Smooth muscle cell (in vitro differentiated cells): Measurements from ENCODE around the gene CIDEC. TPM values are rescaled to one million over a fixed set of nuclear protein-coding genes. Genes with fewer than 3 reads are reported as not detected.
"Not testable (repeated sequence)": the region's sequence is repeated elsewhere in the genome, so short reads cannot be mapped to it uniquely, and the experiment has no call there.

Experiments
- DNase-seq: peaks from one replicate; lab custom pipeline; 2025; ENCODE audit not compliant: unreplicated experiment; lab: John Stamatoyannopoulos, UW
- H2AFZ ChIP-seq: fragments of 200-600 bp; sonication (generic); 2 replicates; pipeline ENCODE4 v1.6.0; 2016; ENCODE audit warnings: antibody characterized with exemption, low read depth, mild to moderate bottlenecking
- H3F3A ChIP-seq: fragments of 200-600 bp; sonication (generic); 2 replicates; pipeline ENCODE4 v1.6.0; 2017; ENCODE audit warnings: antibody characterized with exemption, low read depth
- H3K27ac ChIP-seq: fragments of 200-600 bp; sonication (generic); 2 replicates; pipeline ENCODE4 v1.5.1; 2016; ENCODE audit warnings: low read depth, mild to moderate bottlenecking
- H3K27me3 ChIP-seq: fragments of 200-600 bp; sonication (generic); 2 replicates; pipeline ENCODE4 v1.6.1; 2016; ENCODE audit warnings: low read depth, mild to moderate bottlenecking
- H3K36me3 ChIP-seq: fragments of 200-600 bp; sonication (generic); 2 replicates; pipeline ENCODE4 v1.5.1; 2016; ENCODE audit warnings: low read depth
- H3K4me1 ChIP-seq: fragments of 200-600 bp; sonication (generic); 2 replicates; pipeline ENCODE4 v1.5.1; 2016; ENCODE audit warnings: low read depth
- H3K4me2 ChIP-seq: fragments of 200-600 bp; sonication (generic); 2 replicates; pipeline ENCODE4 v1.6.0; 2016; ENCODE audit warnings: mild to moderate bottlenecking
- H3K4me3 ChIP-seq: fragments of 200-600 bp; sonication (generic); 2 replicates; pipeline ENCODE4 v1.5.1; 2016; ENCODE audit warnings: mild to moderate bottlenecking
- H3K79me2 ChIP-seq: fragments of 200-600 bp; sonication (generic); 2 replicates; pipeline ENCODE4 v1.6.0; 2016; ENCODE audit warnings: low read depth, mild to moderate bottlenecking
- H3K9ac ChIP-seq: fragments of 200-600 bp; sonication (generic); 2 replicates; pipeline ENCODE4 v1.6.0; 2016; ENCODE audit warnings: low read depth
- H3K9me3 ChIP-seq: fragments of 200-600 bp; sonication (generic); replicated peaks from 2 replicates; pipeline ENCODE4 v1.5.1; 2016; ENCODE audit warnings: low read depth
- H4K20me1 ChIP-seq: fragments of 200-600 bp; sonication (generic); 2 replicates; pipeline ENCODE4 v1.6.0; 2016; ENCODE audit warnings: low read depth
- WGBS: methylation state at CpG from one replicate; pipeline ENCODE4 v1.1.7; 2016; ENCODE audit warnings: low lambda C conversion rate; 5-methylcytosine and 5-hydroxymethylcytosine counted together
- polyA plus RNA-seq: library from polyadenylated mRNA; unstranded; fragments of >200 nt; fragmentation: Nextera tagmentation; extraction: Ambion mirVana; gene quantifications from 2 replicates; pipeline ENCODE4 v1.2.1, GENCODE V29; 2016
- total RNA-seq: library from RNA; depleted of rRNA; stranded (reverse); fragments of >200 nt; gene quantifications from 2 replicates; pipeline ENCODE4 v1.2.3, GENCODE V29; 2014
- TF ChIP-seq, protein P1 (sequence below): fragments of 200-600 bp; sonication (generic); IDR thresholded peaks from 2 replicates; pipeline ENCODE4 v1.5.1; 2017; ENCODE audit warnings: borderline replicate concordance, mild to moderate bottlenecking, antibody characterized with exemption; ENCODE audit not compliant: insufficient read depth, poor library complexity, severe bottlenecking

Gene CIDEC
- total and polyA plus RNA-seq, 2 experiments from 2014 or later: not detected

DNA sequence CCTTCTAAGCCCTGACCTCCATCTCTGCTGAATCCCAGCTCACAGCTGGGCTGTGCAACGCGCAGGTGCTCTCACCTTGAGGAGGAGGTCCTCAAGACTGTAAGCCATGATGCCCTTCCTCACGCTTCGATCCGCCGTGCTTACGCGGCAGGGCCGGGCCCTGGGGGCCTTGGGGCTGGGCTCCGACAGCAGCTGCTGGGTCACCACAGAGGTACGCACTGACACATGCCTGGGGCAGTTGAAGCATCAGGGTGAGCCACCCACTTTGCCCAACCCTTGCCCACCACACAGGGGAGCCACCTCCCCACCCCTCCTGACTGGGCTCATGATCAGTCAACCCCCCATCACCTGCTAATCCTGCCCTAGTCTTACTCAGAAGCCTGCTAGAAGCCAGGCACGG lies 3.1 kb downstream of the CIDEC start:
- H3K4me1 ChIP-seq: no peaks in the 10 kb centered on the region
- H3K9me3 ChIP-seq: no peaks in the 10 kb centered on the region
- no peaks in the 10 kb centered on the region for H3K27me3 ChIP-seq
- TF ChIP-seq, protein P1, sequence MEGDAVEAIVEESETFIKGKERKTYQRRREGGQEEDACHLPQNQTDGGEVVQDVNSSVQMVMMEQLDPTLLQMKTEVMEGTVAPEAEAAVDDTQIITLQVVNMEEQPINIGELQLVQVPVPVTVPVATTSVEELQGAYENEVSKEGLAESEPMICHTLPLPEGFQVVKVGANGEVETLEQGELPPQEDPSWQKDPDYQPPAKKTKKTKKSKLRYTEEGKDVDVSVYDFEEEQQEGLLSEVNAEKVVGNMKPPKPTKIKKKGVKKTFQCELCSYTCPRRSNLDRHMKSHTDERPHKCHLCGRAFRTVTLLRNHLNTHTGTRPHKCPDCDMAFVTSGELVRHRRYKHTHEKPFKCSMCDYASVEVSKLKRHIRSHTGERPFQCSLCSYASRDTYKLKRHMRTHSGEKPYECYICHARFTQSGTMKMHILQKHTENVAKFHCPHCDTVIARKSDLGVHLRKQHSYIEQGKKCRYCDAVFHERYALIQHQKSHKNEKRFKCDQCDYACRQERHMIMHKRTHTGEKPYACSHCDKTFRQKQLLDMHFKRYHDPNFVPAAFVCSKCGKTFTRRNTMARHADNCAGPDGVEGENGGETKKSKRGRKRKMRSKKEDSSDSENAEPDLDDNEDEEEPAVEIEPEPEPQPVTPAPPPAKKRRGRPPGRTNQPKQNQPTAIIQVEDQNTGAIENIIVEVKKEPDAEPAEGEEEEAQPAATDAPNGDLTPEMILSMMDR: no peak
- no peaks in the 10 kb centered on the region for H4K20me1 ChIP-seq
- no peak overlapping the region for H3K9ac ChIP-seq
- no peak overlapping the region for H3K27ac ChIP-seq
- no peak overlapping the region for H3K4me2 ChIP-seq
- no peak overlapping the region for H3K4me3 ChIP-seq
- no peaks in the 10 kb centered on the region for H3K36me3 ChIP-seq
- H3F3A ChIP-seq: no peaks in the 10 kb centered on the region
- H2AFZ ChIP-seq: no peak overlapping the region
- DNase-seq: no peak
- 92% methylated on average over 12 of the region's 12 CpGs for WGBS
- no peaks in the 10 kb centered on the region for H3K79me2 ChIP-seq

DNA sequence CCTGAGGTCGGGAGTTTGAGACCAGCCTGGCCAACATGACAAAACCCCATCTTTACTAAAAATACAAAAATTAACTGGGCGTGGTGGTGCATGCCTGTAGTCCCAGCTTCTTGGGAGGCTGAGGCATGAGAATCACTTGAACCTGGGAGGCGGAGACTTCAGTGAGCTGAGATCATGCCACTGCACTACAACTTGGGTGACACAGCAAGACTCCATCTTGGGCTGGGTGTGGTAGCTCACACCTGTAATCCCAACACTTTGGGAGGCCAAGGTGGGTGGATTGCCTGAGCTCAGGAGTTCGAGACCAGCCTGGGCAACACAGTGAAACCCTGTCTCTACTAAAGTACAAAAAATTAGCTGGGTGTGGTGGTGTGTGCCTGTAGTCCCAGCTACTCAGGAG lies 3.8 kb downstream of the CIDEC start:
- not testable (repeated sequence) for H3K4me3 ChIP-seq, H2AFZ ChIP-seq, DNase-seq, H3K4me2 ChIP-seq, H4K20me1 ChIP-seq, H3K79me2 ChIP-seq, H3K36me3 ChIP-seq, H3K27ac ChIP-seq, H3K4me1 ChIP-seq, H3K9me3 ChIP-seq, H3K27me3 ChIP-seq, H3K9ac ChIP-seq, H3F3A ChIP-seq
- WGBS: 99% methylated on average over 4 of the region's 4 CpGs

DNA sequence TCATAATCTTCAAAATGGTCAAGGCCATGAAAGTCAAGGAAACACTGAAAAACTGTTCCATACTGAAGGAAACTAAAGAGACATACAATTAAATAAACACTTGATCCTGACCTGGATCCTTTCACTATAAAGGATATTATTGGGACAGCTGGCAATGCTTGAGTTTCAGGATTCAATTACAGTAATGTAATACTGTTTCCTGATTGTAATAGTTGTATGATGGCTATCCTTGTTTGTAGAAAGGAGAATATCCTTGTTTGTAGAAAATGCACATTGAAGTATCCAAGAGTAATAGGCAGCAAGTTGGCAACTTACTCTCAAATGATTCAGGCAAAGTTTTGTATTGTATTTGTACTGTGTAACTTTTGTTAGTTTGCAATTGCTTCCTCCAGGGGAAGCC lies 4.6 kb downstream of the CIDEC start:
- no peak overlapping the region for H3K9ac ChIP-seq
- H3K4me3 ChIP-seq: no peak overlapping the region
- TF ChIP-seq, protein P1: no peak
- H3K4me1 ChIP-seq: no peaks in the 10 kb centered on the region
- H4K20me1 ChIP-seq: no peaks in the 10 kb centered on the region
- H3K27me3 ChIP-seq: no peaks in the 10 kb centered on the region
- no peaks in the 10 kb centered on the region for H3K9me3 ChIP-seq
- H3K79me2 ChIP-seq: no peaks in the 10 kb centered on the region
- H3K4me2 ChIP-seq: no peak overlapping the region
- H3F3A ChIP-seq: no peaks in the 10 kb centered on the region
- no peaks in the 10 kb centered on the region for H3K36me3 ChIP-seq
- H2AFZ ChIP-seq: no peak overlapping the region
- DNase-seq: no peak
- H3K27ac ChIP-seq: no peak overlapping the region

DNA sequence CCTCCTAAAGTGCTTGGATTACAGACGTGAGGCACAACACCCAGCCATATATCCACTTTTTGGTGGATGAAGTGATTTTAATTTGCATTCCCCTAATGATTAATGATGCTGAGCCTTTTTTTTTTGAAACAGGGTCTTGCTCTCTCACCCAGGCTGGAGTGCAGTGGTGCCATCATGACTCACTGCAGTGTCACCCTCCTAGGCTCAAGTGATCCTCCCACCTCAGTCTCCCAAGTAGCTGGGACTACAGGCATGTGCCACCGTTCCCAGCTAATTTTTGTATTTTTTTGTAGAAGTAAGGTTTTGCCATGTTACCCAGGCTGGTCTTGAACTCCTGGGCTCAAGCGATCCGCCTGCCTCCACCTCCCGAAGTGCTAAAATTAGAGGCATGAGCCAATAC lies 8.0 kb downstream of the CIDEC start:
- H4K20me1 ChIP-seq, H3K4me2 ChIP-seq, H3K9me3 ChIP-seq, H3K36me3 ChIP-seq, H3K79me2 ChIP-seq, H3K4me1 ChIP-seq, H2AFZ ChIP-seq, H3K4me3 ChIP-seq, H3K27me3 ChIP-seq, H3K27ac ChIP-seq, H3K9ac ChIP-seq, H3F3A ChIP-seq, DNase-seq: not testable (repeated sequence)
- WGBS: 91% methylated on average over 5 of the region's 5 CpGs

DNA sequence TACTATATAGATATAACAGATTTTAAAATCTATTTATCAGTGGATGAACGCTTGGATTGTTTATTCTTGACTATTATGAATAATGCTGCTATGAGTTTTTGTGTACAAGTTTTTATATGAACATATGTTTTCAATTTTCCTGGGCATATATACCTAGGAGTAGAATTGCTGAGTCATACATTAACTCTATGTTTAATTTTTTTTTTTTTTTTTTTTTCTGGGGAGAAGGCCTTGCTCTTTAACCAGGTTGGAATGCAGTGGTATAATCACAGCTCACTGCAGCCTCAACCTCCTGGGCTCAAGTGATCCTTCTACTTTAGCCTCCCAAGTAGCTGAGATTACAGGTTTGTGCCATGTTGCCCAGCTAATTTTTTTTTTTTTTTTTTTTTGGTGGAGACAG lies 9.1 kb downstream of the CIDEC start:
- no peaks in the 10 kb centered on the region for H3K79me2 ChIP-seq
- no peaks in the 10 kb centered on the region for H3K27me3 ChIP-seq
- H3F3A ChIP-seq: no peaks in the 10 kb centered on the region
- no peak overlapping the region for H3K9ac ChIP-seq
- no peak for DNase-seq
- no peaks in the 10 kb centered on the region for H4K20me1 ChIP-seq
- H3K36me3 ChIP-seq: no peaks in the 10 kb centered on the region
- H3K4me1 ChIP-seq: no peaks in the 10 kb centered on the region
- H3K27ac ChIP-seq: no peak overlapping the region
- H3K4me2 ChIP-seq: no peak overlapping the region
- no peak overlapping the region for H3K4me3 ChIP-seq
- H2AFZ ChIP-seq: no peak overlapping the region
- WGBS: 71% methylated on average over 1 of the region's 1 CpG
- no peaks in the 10 kb centered on the region for H3K9me3 ChIP-seq
- TF ChIP-seq, protein P1: no peak
